M059J (cell line): Measurements from ENCODE around the gene NTM. TPM values are rescaled to one million over a fixed set of nuclear protein-coding genes. Genes with fewer than 3 reads are reported as not detected.

Experiments used
- DNase-seq: peaks from one replicate; pipeline ENCODE4 v3.0.0-alpha.2; 2012; ENCODE audit warnings: low read depth
- total RNA-seq: library from RNA; depleted of rRNA; stranded (reverse); fragments of >200 nt; shearing (Covaris generic); gene quantifications from 2 replicates; pipeline ENCODE4 v1.2.3, GENCODE V29; 2014

NTM gene
- total RNA-seq, 1 experiment from 2014 or later: 1.5 TPM

DNA sequence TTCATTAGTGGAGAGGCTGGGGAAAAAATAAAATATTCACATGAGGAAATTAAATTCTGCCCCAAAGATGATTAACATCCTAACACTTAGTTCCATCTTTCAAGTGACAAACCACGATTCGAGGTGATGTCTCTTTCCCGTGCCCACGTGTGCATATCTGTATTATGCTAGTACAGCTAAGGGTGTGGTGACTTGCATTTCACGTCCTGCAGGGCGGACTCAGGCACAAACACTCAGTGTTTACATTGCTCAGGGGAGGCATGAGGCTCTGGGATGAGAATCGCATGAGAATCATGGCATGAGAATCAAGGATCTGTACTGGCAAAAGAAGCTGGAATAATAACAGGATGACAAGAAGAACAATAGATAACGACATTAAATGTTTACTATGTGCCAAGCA is 179.4 kb downstream of the NTM start:
- DNase-seq: no peak

DNA sequence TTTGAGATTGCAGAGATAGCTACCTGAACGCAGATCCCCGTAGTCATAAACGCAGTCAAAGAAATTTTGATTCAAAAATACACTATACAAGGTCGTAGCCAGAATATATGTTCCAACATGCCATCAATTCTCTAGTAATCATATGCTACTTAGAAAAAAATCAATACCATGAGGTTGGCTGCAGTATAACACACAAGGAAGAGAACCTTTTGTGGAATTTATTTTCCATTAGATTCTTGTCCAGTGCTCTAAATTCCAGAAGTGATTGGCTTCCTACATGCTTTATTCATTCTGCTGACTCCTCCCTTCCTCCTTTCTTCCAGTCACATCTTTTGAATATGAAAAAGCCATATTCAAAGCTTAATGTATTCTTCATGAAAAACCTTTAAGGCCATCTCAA is 189.9 kb downstream of the NTM start:
- DNase-seq: no peak

DNA sequence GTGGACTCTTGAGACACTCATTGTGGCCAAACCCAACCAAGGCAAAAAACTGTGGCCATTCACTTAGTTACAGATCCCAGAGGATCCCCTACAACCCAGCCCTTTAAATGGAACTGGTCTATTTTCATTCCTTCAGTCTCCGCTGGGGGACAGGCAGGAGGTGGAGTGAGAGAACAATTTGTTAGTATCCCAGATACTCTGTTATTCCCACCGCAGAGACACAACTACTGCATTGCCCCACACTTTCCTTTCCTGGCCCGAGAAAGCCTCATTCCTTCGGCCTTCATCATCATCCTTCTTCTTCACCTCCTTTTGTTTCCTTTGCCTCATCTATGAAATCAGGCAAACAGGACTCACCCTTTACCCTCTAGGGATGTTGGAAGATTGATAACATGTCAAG is 191.1 kb downstream of the NTM start:
- DNase-seq: no peak

DNA sequence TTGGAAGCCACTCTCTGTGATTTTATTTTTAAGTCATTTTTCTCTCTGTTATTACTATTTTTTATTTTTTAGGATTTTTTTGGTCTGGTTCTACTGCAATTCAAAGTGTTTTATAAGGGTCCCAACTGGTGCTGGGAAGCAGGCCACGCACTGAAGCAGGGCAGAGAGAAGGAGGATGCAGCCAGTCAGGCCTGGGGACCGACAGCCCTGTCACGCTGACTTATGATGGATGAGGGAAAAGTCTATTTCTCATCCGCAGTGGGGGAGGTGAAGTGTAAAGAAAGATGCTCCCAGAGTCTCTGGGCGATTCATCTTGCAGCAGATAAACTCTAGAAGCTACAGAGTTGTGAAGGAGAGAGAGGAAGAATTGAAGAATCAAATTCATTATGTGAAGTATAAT is 191.6 kb downstream of the NTM start:
- DNase-seq: no peak

DNA sequence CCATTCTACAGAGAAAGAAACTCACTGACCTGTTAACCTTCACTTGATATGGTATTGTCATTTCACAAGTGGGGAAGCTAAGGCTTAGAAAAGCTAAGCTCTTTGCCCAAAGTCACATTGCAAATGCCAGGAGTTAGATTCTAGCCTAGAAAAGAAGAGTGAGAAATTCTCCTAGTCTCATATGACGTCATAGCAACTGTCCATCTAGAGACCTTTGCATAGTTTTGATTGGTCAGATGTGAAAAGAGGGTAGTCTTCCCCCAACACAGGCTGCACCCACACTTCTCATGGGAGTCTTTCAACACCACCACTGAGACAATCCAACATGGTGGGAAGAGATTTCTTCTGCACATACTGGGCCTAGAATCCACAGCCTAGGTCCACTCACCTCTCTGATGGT is 197.9 kb downstream of the NTM start:
- DNase-seq: no peak

DNA sequence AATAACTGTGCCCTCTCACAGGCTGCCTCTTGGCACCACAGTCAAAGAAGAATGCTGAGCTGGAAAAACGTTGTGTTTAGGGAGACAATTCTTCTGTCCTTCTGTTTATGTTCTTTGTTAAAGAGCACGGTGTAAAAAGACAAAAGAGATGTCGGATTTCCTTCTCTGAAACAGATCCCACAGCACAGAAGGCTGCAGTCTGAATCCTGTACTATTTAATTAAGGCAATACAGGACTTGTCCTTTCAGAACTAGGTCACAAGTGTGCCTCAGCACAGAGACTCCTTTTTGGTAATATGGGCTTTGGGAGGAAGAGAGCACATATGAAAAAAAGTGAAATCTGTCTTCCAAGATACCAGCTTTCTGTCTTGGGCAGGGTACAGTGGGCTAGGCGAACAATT is 201.2 kb downstream of the NTM start:
- no peak for DNase-seq

DNA sequence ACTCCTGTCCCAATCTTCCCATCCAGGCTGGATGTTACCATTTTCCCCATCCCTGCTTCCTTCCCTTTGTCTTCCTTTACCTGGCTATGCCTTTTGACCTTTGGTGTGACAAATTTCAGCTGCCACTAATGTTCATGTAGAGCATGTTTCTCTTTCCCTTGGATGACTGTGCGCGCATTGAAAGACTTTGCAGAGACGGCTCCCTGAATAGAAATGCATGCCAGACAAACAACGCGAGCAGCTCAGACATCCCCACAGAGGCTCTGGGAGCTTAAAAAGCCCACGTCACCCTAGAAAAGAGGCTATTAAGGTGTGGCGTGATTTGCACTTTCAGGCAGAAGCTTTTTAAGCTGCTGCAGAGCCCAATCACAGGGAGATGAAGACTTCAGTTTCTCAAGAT is 202.0 kb downstream of the NTM start:
- DNase-seq: no peak

DNA sequence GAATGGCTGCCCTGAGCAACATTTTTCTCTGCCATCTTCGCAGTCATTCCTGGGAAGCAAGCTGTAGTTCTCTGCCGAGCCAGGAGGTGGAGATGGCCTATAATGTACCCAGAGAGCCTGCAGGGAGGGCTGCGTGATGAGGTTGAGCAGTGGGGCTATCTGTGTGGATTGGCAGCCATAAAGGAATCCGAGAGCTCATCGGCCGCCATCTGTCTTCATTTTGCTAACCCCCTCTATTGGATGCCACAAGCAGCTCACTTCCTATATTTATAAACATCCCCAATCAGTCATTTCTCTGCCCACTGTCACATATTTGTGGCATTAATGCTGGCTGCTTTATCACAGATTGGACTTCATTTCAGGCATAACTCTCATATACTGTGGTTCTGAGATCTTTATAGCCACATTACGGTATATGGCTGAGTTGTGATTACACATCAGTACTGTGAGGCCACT is 209.5 kb downstream of the NTM start:
- peak; percentile 39 for DNase-seq

DNA sequence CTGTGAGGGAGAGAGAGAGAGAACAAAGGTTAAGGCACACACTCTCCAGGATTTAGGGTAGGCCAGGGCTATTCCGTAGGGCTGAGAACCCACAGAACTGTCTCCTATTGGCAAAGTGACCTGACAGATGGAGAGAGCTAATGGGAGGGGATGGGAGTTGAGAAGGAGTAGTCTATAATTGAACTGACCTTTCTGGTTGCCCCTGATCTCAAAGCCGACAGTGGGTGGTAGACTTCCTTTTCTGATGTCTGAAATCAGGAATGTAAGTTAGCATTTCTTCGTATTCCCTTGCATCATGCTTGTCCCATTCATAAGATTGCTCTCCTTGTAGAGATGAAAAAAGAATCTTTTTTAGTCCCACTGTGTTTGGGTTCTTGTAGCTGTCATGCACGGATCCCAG is 210.1 kb downstream of the NTM start:
- no peak for DNase-seq

DNA sequence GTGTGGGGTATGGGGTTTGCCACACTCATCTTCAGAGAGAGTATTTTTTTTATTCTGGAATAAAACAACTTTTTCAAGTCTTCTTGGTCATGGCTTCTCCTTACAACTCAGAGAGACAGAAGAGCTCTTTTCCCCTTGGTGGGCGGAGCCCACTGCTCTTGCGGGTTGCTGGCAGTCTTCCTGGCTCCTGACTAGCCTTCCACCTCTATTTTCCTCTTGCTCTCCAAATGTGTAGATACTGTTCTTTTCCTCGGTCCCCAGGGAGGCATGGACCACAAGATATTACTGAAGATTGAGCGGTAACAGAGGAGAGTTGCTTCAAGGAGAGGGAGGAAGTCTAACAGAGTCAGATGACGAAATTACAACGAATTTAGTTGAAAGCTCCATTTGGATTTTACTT is 210.6 kb downstream of the NTM start:
- peak; percentile 5 for DNase-seq

DNA sequence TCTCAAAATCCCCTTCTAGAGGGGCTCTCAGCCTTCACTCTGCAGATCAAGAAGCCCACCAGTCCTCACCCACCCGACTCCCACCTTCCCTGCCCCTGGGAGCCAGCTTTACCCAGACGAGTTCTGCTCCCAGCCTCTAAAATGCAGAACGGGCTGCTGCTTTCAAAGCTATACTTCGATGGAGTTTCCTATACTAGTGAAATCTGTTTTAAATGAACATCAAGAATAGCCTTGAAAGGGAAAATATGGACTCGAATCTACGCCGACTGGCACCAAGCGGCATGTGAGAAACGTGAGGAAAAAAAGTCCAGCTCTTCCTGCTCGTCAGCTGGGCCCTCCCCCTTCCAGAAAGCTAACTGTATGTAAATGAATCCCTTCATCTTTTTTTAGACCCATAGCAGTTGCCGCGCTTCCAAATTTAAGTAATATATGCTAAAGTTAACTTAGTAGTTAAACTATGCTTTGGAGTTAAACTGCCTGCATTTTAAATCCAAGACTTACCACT is 211.7 kb downstream of the NTM start:
- DNase-seq: no peak

DNA sequence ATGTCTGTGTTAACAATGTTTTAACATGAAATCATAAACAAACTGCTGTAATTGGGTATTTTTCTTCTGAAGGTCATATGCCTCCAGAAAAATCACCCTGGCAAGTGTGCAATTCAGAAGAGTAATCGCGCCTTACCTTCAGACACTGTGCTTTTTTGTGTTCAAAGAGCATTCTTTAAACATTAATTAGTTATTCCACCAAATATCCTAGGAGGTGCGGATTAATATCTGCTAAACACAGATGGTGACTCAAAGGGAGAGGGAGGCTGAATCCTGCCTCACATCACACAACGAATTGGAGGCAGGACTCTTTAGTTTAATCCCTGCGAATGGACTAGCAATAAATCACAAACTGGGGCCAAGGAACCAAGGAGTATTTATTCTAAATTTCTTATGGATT is 213.0 kb downstream of the NTM start:
- no peak for DNase-seq

DNA sequence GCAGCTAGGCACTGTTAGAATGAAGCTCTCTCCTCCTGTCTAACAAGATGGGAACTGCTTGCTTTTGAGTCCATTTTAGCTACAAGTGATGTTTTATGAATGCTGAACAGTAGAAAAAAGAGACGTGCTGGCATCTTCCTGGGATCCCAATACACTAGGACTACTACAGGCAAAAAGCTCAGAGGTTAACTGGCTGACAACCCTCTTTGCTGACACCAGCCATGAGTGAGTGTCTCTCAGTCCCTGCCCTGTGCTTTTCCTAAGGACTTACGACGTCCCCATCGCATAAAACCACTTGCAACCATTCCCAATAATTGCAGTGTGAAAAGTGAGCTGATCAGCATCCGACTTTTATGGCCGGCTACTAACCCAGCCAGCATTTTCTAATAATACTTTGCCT is 213.5 kb downstream of the NTM start:
- DNase-seq: no peak

DNA sequence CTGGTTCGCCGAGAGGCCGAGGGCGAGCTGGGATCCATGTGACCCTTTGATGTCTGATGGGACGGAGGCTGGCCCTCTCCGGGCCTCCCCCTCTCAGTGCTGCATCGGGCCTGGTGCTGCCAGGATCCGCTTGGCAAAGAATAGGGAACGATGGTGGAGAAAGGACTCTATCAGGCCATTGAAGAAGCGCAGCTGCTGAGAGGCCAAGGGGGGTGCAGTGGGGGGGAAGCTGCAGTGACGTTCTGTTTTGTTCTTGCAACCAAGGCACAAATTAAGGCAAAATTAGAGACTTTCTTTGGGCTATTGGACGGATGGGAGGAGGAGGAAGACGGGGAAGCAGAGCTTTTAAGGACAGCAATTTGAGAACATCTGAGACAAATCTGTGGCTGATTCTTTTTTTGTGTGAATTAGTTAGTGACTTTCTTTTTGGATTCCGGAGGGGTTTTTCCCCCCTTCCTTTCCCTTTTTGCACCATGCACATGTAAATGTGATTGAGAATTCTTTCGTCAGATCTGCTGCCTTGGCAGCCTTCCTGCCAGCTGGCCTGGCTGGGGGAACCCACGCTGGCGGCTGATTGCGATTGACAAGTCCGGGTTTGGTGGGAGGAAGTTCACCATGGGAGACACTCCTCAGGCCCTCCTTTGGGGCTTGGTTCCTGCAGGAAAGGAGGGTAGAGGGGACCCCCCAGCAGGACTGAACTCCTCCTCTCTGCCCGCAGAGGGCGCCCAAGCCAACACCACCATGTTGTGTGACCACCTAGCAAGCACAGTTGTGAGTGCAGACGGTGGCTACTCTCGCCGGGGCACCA is 214.6 kb downstream of the NTM start:
- DNase-seq: no peak

DNA sequence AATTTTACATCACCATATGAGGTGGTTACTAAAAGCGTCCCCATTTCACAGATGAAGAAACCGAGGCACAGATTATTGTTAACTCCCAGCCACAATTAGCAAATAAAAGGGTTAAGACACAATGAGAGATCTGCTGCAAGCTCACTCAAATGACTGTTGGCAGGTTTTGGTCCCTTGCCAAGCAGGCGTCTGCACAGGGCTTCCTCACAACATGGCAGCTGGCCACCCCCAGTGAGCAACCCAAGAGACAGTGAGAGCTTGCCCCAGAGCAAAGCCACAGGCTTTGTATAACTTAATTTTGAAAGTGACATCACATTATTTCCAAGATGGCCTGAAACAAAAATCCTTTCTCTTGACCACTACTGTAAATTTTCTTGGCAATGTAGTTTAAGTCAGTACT is 217.6 kb downstream of the NTM start:
- DNase-seq: no peak

DNA sequence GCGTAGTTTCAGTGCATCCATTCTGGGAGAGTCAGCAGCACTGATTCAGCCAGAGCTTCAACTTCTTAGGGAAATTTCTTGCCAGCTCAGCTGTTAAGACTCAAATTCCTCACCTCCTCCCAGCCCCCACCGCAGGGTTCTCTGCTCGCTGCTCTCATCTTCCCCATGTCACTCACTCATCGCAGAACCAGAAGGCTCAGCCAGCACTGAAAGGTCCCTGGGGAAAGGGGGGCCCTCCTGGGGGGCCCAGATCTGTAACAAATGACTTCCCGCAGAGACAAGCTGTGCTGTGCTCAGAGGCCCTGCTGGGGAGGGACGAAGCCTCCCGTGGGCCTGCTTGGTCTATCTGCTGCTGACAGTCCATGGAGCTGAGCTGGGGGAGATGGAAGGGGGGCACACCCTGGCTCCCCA is 220.6 kb downstream of the NTM start:
- DNase-seq: no peak

DNA sequence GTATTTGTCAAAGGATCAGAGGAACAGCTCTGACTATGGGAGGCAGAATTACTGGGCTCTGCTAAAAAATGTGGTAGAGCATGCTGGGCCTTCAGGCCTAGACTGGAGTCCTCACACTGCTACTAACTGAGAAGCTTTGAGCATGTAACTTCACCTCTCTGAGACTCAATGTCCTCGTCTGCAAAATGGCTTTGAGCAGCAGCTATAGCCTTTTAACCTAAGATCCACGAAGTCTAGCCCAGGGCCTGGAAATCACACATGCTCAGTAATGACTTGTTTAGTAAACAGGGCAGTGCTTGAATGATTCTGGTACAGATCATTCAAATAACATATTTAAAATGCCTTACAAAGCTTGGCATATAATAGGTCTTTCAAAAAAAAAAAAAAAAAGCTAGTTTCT is 221.7 kb downstream of the NTM start:
- no peak for DNase-seq

DNA sequence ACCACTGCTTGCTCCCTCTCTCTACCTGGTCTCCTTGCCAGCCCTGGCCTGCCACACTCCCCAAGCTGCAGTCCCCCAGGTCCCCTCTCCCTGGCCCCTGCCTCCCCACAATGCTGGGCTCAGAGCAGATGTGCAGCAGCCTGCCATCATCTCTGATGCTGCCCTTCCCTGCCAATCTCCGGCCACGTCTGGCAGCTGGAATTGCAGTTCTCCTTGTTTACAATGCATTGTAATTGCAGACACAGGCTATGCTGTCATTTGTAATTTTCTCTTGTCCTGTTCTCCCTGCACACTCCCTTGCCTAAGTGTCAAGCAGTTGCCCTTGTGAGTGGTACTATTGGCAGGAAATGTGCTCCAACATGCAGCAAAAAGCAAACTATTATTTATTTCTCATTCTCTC is 222.3 kb downstream of the NTM start:
- DNase-seq: no peak

DNA sequence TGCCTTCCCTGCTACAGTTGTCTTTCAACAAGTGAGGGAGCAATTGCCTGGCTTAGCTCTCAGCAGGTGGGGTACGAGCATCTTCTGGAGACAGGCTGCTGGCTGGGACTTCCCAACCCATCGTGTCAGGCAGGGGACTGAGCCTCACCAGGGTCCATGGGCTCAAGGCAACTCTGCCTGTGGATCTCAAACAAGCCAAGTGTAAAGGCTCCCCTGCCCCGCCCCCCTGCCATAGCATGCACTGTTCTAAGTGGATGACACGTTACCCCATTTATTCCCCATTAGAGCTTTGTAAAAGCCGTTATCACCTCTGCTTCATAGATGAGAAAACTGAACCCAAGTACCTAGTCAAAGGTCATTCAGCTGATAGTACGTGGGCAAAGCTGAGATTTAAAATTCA is 222.9 kb downstream of the NTM start:
- DNase-seq: no peak

DNA sequence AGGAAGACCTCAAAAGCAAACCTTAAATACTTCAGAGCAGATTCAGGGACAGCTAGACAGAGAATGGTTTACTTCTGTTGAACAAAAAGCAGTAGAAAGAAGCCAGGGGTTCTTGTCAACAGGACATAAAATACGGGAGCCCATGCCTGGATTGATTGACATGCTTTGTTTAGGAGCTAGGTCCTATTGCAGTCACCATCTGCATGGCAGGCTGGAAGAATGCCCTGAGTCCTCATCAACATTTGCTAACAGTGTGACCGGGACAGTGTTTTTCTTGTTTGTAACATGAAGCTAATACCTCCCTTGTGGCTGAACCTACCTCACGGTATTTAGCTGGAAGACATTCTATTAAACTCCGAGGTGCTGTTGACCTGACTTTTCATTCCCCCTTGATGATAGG is 225.4 kb downstream of the NTM start:
- no peak for DNase-seq

DNA sequence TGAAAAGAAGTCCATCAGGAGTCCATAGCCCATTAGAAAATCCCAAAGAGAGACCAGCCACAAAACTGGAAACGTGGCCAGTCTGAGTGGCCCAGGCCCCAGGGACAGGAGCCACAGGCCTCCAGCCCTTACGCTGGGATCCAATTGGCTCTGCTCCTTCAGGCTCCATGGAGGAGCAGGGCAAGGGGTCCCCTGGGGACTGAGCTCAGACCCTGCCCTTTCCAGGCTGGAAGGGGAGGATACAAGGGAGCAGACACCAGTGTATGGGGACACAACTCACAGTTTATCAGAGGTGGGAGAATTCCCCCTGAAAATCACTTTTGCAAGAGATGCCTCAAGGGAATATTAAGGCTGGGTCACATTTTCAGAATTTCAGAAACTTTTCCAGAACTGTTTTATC is 227.5 kb downstream of the NTM start:
- no peak for DNase-seq

DNA sequence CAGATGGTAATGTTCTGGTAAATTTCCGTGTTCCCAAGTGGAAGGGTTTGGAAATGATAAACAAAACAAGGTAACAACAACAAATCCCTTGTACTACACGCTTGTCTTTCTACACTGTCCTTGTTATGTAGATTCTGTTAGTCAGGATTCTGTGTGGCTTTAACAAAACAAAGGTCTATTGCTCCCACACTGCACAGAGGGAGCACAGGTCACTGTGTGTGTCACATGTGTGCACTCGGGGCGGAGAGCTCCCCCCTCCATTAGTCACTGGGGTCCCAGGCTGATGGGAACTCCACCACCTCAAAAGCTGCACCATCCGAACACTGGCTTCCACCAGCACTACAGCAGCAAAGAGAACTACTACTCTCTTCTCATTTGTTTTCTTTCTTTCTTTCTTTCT is 227.9 kb downstream of the NTM start:
- no peak for DNase-seq

DNA sequence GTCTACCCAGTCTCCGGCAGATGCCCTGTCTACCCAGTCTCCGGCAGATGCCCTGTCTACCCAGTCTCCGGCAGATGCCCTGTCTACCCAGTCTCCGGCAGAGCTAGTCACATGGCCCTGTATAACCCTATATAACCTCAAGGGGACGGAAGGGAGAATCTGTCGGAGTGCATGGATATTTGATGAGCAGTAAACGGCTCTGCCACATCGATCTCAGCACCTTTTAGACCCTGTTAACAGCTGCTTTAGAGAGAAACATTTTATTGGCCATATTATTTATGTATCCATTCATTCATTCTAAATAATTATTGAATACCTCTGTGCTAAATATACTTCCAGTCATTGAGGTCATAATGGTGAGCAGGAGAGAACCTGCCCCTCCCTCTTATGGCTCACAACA is 228.9 kb downstream of the NTM start:
- no peak for DNase-seq

DNA sequence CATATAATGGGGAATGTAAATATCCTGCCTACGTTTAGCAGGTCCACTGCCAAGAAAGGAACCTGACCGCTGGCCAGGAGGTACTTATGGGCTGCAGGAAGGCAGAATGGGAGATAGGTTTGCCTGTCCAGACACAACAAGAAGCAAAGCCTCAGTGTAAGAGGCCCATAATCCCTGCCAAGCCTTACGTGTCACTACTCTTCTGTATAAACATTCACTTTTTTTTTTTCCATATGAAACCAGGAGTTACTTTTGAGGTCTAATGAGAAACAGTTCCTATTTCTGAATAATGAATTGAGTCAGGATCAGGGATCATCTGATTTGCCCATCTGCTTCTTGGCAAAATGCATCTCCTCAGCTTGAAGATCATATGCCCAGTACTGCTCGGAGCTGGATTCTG is 230.2 kb downstream of the NTM start:
- DNase-seq: no peak
